Aorta (tissue), 5 donors: ENCODE data around the gene TBL3. TPM values are rescaled to one million over a fixed set of nuclear protein-coding genes. Genes with fewer than 3 reads are reported as not detected.
"Not testable (repeated sequence)": the region's sequence is repeated elsewhere in the genome, so short reads cannot be mapped to it uniquely, and the experiment has no call there.

Source experiments
- ATAC-seq: fragments of 200-7000 bp; cut with Tn5 transposase; one replicate; pipeline ENCODE4 v1.9.1; 2022; ENCODE audit warnings: moderate library complexity; ENCODE audit not compliant: low FRiP score
- DNase-seq, 2 donors: peaks; one replicate each; pipeline ENCODE4 v3.0.0-alpha.2; 2020
- H3K27ac ChIP-seq, 2 donors: one replicate each; pipeline ENCODE4 v1.5.1; 2013; ENCODE audit warnings: low read length in 2 of 2, mild to moderate bottlenecking in 2 of 2, moderate library complexity in 2 of 2, control low read depth in 1 of 2, inconsistent platforms in 1 of 2, low read depth in 1 of 2
- H3K27me3 ChIP-seq, 2 donors: one replicate each; pipeline ENCODE4 v1.6.1; 2013; ENCODE audit warnings: control low read depth in 1 of 2, low read length in 1 of 2, mild to moderate bottlenecking in 1 of 2, moderate library complexity in 1 of 2; ENCODE audit not compliant: insufficient read depth in 2 of 2, control insufficient read depth in 1 of 2
- H3K36me3 ChIP-seq, 2 donors: one replicate each; pipeline ENCODE4 v1.6.1; 2013; ENCODE audit warnings: control low read depth in 1 of 2, low read length in 1 of 2, mild to moderate bottlenecking in 1 of 2; ENCODE audit not compliant: insufficient read depth in 2 of 2, control insufficient read depth in 1 of 2
- H3K4me1 ChIP-seq, 2 donors: one replicate each; pipeline ENCODE4 v1.6.1; 2013; ENCODE audit warnings: low read length in 2 of 2, control low read depth in 1 of 2, mild to moderate bottlenecking in 1 of 2, moderate library complexity in 1 of 2; ENCODE audit not compliant: insufficient read depth in 2 of 2, control insufficient read depth in 1 of 2
- H3K4me3 ChIP-seq, 2 donors: one replicate each; pipeline ENCODE4 v1.5.1; 2013; ENCODE audit warnings: low read length in 2 of 2, control low read depth in 1 of 2, mild to moderate bottlenecking in 1 of 2
- H3K9me3 ChIP-seq: one replicate; pipeline ENCODE4 v1.6.1; 2013; ENCODE audit warnings: mild to moderate bottlenecking, low read length; ENCODE audit not compliant: control insufficient read depth
- WGBS, 2 donors: extraction: QIAGEN DNeasy Blood & Tissue Kit; methylation state at CpG; one replicate each; pipeline ENCODE4 v1.1.7; 2013; 5-methylcytosine and 5-hydroxymethylcytosine counted together
- intact Hi-C, 2 donors: fragments of 100-400 bp; cut with DNase I; formaldehyde crosslinking; loops; one replicate each; pipeline versions ENCODE4 v1.14.2 to v1.15.0; 2022
- polyA plus RNA-seq, 2 donors: library from polyadenylated mRNA; stranded (reverse); fragments of 200-250 nt; gene quantifications; one replicate each; pipeline ENCODE4 v1.2.3, GENCODE V29; 2013
- total RNA-seq, 2 donors: library from RNA; stranded (reverse); fragmentation: NEBNext Ultra II Directional; extraction: Animal tissue kit (Norgen Biotek cat#: 25700); gene quantifications; one replicate each; pipeline ENCODE4 v1.2.1, GENCODE V29; 2021
- donor health status: healthy with polysubstance abuse.
- donor health status: Bipolar disorder and iron deficiency.
- donor health status: DM: no; HTN: no; CAD: no.
- donor health status: DM: no; HTN: no; CAD: no.
- donor health status: DM: yes; HTN: yes; CAD: no.

TBL3 gene
- total and polyA plus RNA-seq, 4 donors = 14.9 to 85.5 (median 17.9) TPM

GRCh38 chr16:1949507-1949906, 22.3 kb upstream of the TBL3 start:
- H3K27me3 ChIP-seq = no peaks in the 10 kb centered on the region
- WGBS, 2 donors = 88 to 90% methylated on average over 11 of the region's 11 CpGs
- H3K4me1 ChIP-seq = no peaks in the 10 kb centered on the region
- ATAC-seq (no peak), DNase-seq (no peak)
- no peaks in the 10 kb centered on the region for H3K9me3 ChIP-seq
- no peaks in the 10 kb centered on the region for H3K36me3 ChIP-seq
- no peak overlapping the region for H3K27ac ChIP-seq
- H3K4me3 ChIP-seq = no peak overlapping the region
- intact Hi-C loops = no loop called here

- no peak overlapping the region for H3K27ac ChIP-seq
- no peak overlapping the region for H3K4me3 ChIP-seq
- DNase-seq (peak in 1 of 2 donors; percentile 50), ATAC-seq (no peak)
- 49 to 65% methylated on average over 7 of the region's 7 CpGs for WGBS, 2 donors
- intact Hi-C loops = no loop called here
- H3K27me3 ChIP-seq = no peaks in the 10 kb centered on the region
- no peaks in the 10 kb centered on the region for H3K36me3 ChIP-seq
- H3K4me1 ChIP-seq = no peaks in the 10 kb centered on the region
- H3K9me3 ChIP-seq = no peaks in the 10 kb centered on the region
Measured at GRCh38 chr16:1950047-1950446, 21.8 kb upstream of the TBL3 start.

DNA sequence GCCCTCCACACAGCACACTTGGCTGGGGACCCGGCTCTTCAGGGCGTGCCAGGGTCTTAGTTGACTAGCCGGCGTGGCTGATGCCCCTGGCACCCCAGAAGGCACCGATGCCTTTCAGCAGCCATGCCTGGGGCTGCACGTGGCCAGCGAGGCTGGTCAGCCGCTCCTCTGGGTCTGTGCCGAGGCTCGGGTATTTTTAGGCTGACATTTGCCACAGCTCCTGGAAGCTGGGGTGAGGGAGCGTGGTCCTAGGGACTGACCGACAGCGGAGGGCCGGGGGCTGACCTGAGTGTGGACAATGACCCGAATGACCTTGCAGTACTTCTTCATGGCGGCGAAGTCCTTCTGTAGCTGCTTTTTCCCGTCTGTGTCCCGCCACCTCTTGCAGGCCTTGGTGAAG, 21.3 kb upstream of the TBL3 start:
- no peaks in the 10 kb centered on the region for H3K9me3 ChIP-seq
- intact Hi-C loops = no loop called here
- H3K27me3 ChIP-seq = no peaks in the 10 kb centered on the region
- H3K36me3 ChIP-seq = no peaks in the 10 kb centered on the region
- H3K4me3 ChIP-seq = no peak overlapping the region
- DNase-seq (peak in 1 of 2 donors; percentile 65), ATAC-seq (no peak)
- whole genome bisulfite sequencing, 2 donors = 59 to 61% methylated on average over 19 of the region's 19 CpGs
- H3K27ac ChIP-seq = no peak overlapping the region
- no peaks in the 10 kb centered on the region for H3K4me1 ChIP-seq

DNA sequence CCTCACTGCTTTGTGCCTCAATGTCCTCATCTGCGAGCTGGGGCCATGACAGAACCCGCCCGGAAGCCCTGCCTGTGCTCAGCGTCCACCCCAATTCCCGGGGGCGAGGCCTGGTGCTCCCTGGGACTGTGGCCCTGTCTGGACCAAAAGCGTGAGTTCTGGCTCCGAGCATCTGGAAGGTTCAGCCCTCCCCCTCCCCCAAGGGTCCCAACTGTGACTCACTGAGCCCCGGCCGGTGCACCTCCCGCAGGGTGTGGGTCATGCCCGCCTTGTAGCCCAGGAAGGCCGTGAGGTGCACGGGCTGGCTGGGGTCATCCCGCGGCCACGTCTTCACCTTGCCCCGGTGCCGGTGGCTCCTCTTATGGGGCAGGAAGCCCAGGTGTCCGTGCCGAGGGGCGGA, 18.1 kb upstream of the TBL3 start:
- peak in 1 of 2 donors; percentile 73 for DNase-seq
- 92 to 94% methylated on average over 22 of the region's 22 CpGs for WGBS, 2 donors
- Histone ChIP-seq H3K4me3 (no peak overlapping the region), H3K4me1 (no peaks in the 10 kb centered on the region), H3K36me3 (no peaks in the 10 kb centered on the region), H3K9me3 (no peaks in the 10 kb centered on the region), H3K27me3 (no peaks in the 10 kb centered on the region), H3K27ac (no peak overlapping the region)
- intact Hi-C loops = no loop called here
- ATAC-seq = no peak

GRCh38 chr16:1957434-1958142, 14.3 kb upstream of the TBL3 start:
- H3K4me1 ChIP-seq, H3K27ac ChIP-seq, H3K36me3 ChIP-seq, H3K4me3 ChIP-seq, H3K9me3 ChIP-seq, DNase-seq, ATAC-seq, H3K27me3 ChIP-seq, intact Hi-C loops: not testable (repeated sequence)
- 87 to 88% methylated on average over 18 to 21 of the region's 22 CpGs for WGBS, 2 donors

DNA sequence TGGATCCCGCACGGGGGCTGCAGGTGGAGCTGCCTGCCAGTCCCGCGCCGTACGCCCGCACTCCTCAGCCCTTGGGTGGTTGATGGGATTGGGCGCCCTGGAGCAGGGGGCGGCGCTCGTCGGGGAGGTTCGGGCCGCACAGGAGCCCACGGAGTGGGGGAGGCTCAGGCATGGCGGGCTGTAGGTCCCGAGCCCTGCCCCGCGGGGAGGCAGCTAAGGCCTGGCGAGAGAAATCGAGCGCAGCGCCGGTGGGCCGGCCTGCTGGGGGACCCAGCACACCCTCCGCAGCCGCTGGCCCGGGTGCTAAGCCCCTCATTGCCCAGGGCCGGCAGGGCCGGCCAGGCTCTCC, 13.7 kb upstream of the TBL3 start:
- intact Hi-C loops, ATAC-seq, H3K27me3 ChIP-seq, H3K27ac ChIP-seq, H3K4me1 ChIP-seq, H3K4me3 ChIP-seq, H3K36me3 ChIP-seq, H3K9me3 ChIP-seq: not testable (repeated sequence)
- WGBS, 2 donors = 64 to 71% methylated on average over 25 to 30 of the region's 30 CpGs
- DNase-seq = peak in 1 of 2 donors; percentile 73

GRCh38 chr16:1958715-1959268, 13.1 kb upstream of the TBL3 start:
- no peaks in the 10 kb centered on the region for H3K4me1 ChIP-seq
- DNase-seq (peak in 1 of 2 donors; percentile 70), ATAC-seq (peak; percentile 17)
- no peak overlapping the region for H3K4me3 ChIP-seq
- H3K27ac ChIP-seq = peak overlapping the region in 1 of 2 donors; percentile 49
- intact Hi-C loops = no loop called here
- no peaks in the 10 kb centered on the region for H3K9me3 ChIP-seq
- H3K36me3 ChIP-seq = peaks cover 0 to 4% of the 10 kb centered on the region in 2 donors
- WGBS, 2 donors = 32 to 36% methylated on average over 14 of the region's 14 CpGs
- H3K27me3 ChIP-seq = no peaks in the 10 kb centered on the region

- peak within 1 kb of the TSS; percentile 72 to 73 for H3K4me3 ChIP-seq
- no peaks in the 10 kb centered on the region for H3K9me3 ChIP-seq
- no peaks in the 10 kb centered on the region for H3K27me3 ChIP-seq
- H3K27ac ChIP-seq = peak within 1 kb of the TSS in 1 of 2 donors; percentile 49
- no peaks in the 10 kb centered on the region for H3K4me1 ChIP-seq
- intact Hi-C loops = no loop called here
- peak; percentile 96 to 99 for DNase-seq
- peak; percentile 94 for ATAC-seq
- 0 to 1% methylated on average over 73 to 79 of the region's 79 CpGs for WGBS, 2 donors
- peaks cover 0 to 4% of the 10 kb centered on the region in 2 donors for H3K36me3 ChIP-seq
Measured at GRCh38 chr16:1959269-1960039, 12.4 kb upstream of the TBL3 start, which contains the start of gene NDUFB10. TSS of gene NDUFB10 (plus strand) at chr16:1959538. CDS start at chr16:1959625, 87 bp downstream.
